ENCODE data around the gene SYT2. TPM values are rescaled to one million over a fixed set of nuclear protein-coding genes. Genes with fewer than 3 reads are reported as not detected.
"Not testable (repeated sequence)": the region's sequence is repeated elsewhere in the genome, so short reads cannot be mapped to it uniquely, and the experiment has no call there.

Gene SYT2
- polyA plus RNA-seq, 1 of the 3 experiments (the other 2 are of a cell fraction): 0.03 TPM

GRCh38 chr1:202745323-202745888 lies 35.2 kb upstream of the SYT2 start:
- Histone ChIP-seq H3K36me3 (replicated peaks in 1 of 2; ENCODE audit: control insufficient read depth in 1 of 2, insufficient read depth in 2 of 2, low read length in 1 of 2) (peaks cover 81 to 97% of the 10 kb centered on the region in 2 experiments), H4K20me1 (ENCODE audit: insufficient read depth) (no peaks in the 10 kb centered on the region)
- no peak for DNase-seq

GRCh38 chr1:202744770-202745169 lies 34.5 kb upstream of the SYT2 start:
- H3K9ac ChIP-seq; POLR2A ChIA-PET; H3K27ac ChIP-seq (ENCODE audit: low read depth in 2 of 2, low read length in 1 of 2); H3K79me2 ChIP-seq (ENCODE audit: insufficient read depth); H3K9me3 ChIP-seq; H3K9me2 ChIP-seq; H2AFZ ChIP-seq (ENCODE audit: low read depth); H3F3A ChIP-seq (replicated peaks; ENCODE audit: insufficient read depth); H3K4me1 ChIP-seq (ENCODE audit: control insufficient read depth in 1 of 2, insufficient read depth in 2 of 2, low read depth in 1 of 2, low read length in 1 of 2); H3K27me3 ChIP-seq (ENCODE audit: insufficient read depth); DNase-seq; H3K4me2 ChIP-seq; H3K4me3 ChIP-seq (ENCODE audit: low read depth in 2 of 2, low read length in 1 of 2); H4K20me1 ChIP-seq (ENCODE audit: insufficient read depth): not testable (repeated sequence)
- peaks cover 76 to 91% of the 10 kb centered on the region in 2 experiments for H3K36me3 ChIP-seq (replicated peaks in 1 of 2; ENCODE audit: control insufficient read depth in 1 of 2, insufficient read depth in 2 of 2, low read length in 1 of 2)
- CTCF ChIA-PET: interaction anchor here (0.6 kb wide), 1 partner anchor 512 kb away, joined by 3 read pairs; no protein-coding TSS in a partner anchor
- 96% methylated on average over 3 of the region's 3 CpGs for WGBS (ENCODE audit: low lambda C conversion rate)

More at GRCh38 chr1:202745323-202745888, 35.2 kb upstream of the SYT2 start:
- Histone ChIP-seq H3K79me2 (ENCODE audit: insufficient read depth) (no peaks in the 10 kb centered on the region; the same call in 1 of the 2 replicates), H3K9me2 (no peaks in the 10 kb centered on the region), H3K9me3 (no peaks in the 10 kb centered on the region), H3K27ac (ENCODE audit: low read depth in 2 of 2, low read length in 1 of 2) (no peak overlapping the region), H3K9ac (no peak overlapping the region), H3K4me2 (no peak overlapping the region), H3K27me3 (ENCODE audit: insufficient read depth) (no peaks in the 10 kb centered on the region), H2AFZ (ENCODE audit: low read depth) (no peak overlapping the region), H3K4me3 (ENCODE audit: low read depth in 2 of 2, low read length in 1 of 2) (no peak overlapping the region), H3K4me1 (ENCODE audit: control insufficient read depth in 1 of 2, insufficient read depth in 2 of 2, low read depth in 1 of 2, low read length in 1 of 2) (no peaks in the 10 kb centered on the region), H3F3A (replicated peaks; ENCODE audit: insufficient read depth) (peaks cover 3% of the 10 kb centered on the region)
- 95% methylated on average over 3 of the region's 3 CpGs for WGBS (ENCODE audit: low lambda C conversion rate)
- POLR2A ChIA-PET: no interaction called here
- TF ChIP-seq MXI1 (IDR thresholded peaks at IDR 0.05; ENCODE audit: low read depth, low read length) (no peak), FOSL2 (IDR thresholded peaks at IDR 0.05; ENCODE audit: borderline replicate concordance, low read depth) (no peak), ELF1 (IDR thresholded peaks at IDR 0.05) (no peak), RAD21 (IDR thresholded peaks at IDR 0.05; ENCODE audit: low read length) (no peak), MAX (IDR thresholded peaks at IDR 0.05; ENCODE audit: low read depth) (no peak)
- CTCF ChIA-PET: interaction anchor here (0.6 to 1.2 kb wide), 3 partner anchors 12 to 513 kb away, joined by 3 to 4 read pairs (median 3); no protein-coding TSS in a partner anchor

GRCh38 chr1:202742496-202742895 lies 32.2 kb upstream of the SYT2 start:
- no peaks in the 10 kb centered on the region for H3K27me3 ChIP-seq (ENCODE audit: insufficient read depth)
- no peaks in the 10 kb centered on the region for H3K9me3 ChIP-seq
- no peak overlapping the region for H2AFZ ChIP-seq (ENCODE audit: low read depth)
- H3K27ac ChIP-seq (ENCODE audit: low read depth in 2 of 2, low read length in 1 of 2): no peak overlapping the region
- H3F3A ChIP-seq (replicated peaks; ENCODE audit: insufficient read depth): peaks cover 9% of the 10 kb centered on the region
- peaks cover 5% of the 10 kb centered on the region; the same call in 1 of the 2 replicates for H4K20me1 ChIP-seq (ENCODE audit: insufficient read depth)
- no peak overlapping the region for H3K9ac ChIP-seq
- CTCF ChIA-PET: interaction anchor here (1.6 kb wide), 1 partner anchor 110 kb away, joined by 3 read pairs; no protein-coding TSS in a partner anchor
- no peak overlapping the region for H3K4me2 ChIP-seq
- over 99% methylated on average over 6 of the region's 6 CpGs for WGBS (ENCODE audit: low lambda C conversion rate)
- POLR2A ChIA-PET: no interaction called here
- no peak for DNase-seq
- peaks cover 7% of the 10 kb centered on the region; the same call in 1 of the 2 replicates for H3K79me2 ChIP-seq (ENCODE audit: insufficient read depth)
- no peaks in the 10 kb centered on the region for H3K9me2 ChIP-seq
- H3K36me3 ChIP-seq (replicated peaks in 1 of 2; ENCODE audit: control insufficient read depth in 1 of 2, insufficient read depth in 2 of 2, low read length in 1 of 2): peaks cover 72 to 87% of the 10 kb centered on the region in 2 experiments
- H3K4me1 ChIP-seq (ENCODE audit: control insufficient read depth in 1 of 2, insufficient read depth in 2 of 2, low read depth in 1 of 2, low read length in 1 of 2): no peaks in the 10 kb centered on the region
- no peak overlapping the region for H3K4me3 ChIP-seq (ENCODE audit: low read depth in 2 of 2, low read length in 1 of 2)
- TF ChIP-seq MEF2A (IDR thresholded peaks at IDR 0.05; ENCODE audit: borderline replicate concordance, low read depth) (no peak), RCOR1 (IDR thresholded peaks at IDR 0.05; ENCODE audit: low read length) (no peak), MAX (IDR thresholded peaks at IDR 0.05; ENCODE audit: low read depth) (no peak), EP300 (IDR thresholded peaks at IDR 0.05; ENCODE audit: borderline replicate concordance in 1 of 2, low read depth in 1 of 2, low read length in 1 of 2) (no peak), CHD2 (IDR thresholded peaks at IDR 0.05; ENCODE audit: low read length, partially characterized antibody) (no peak), TCF12 (IDR thresholded peaks at IDR 0.05) (no peak), NRF1 (IDR thresholded peaks at IDR 0.05; ENCODE audit: low read depth, low read length) (no peak), SIN3A (IDR thresholded peaks at IDR 0.05; ENCODE audit: borderline replicate concordance, low read depth, low read length) (no peak), GABPA (IDR thresholded peaks at IDR 0.05; ENCODE audit: low read depth) (no peak), USF2 (IDR thresholded peaks at IDR 0.05; ENCODE audit: borderline replicate concordance, low read depth, low read length) (no peak), NFIC (IDR thresholded peaks at IDR 0.05; ENCODE audit: borderline replicate concordance) (no peak), RAD21 (IDR thresholded peaks at IDR 0.05; ENCODE audit: low read length) (no peak), USF1 (IDR thresholded peaks at IDR 0.05; ENCODE audit: borderline replicate concordance, low read depth) (no peak)

Measured in SK-N-SH (cell line).